HUES64 (cell line): Measurements from ENCODE around the gene IL2RA.

Experiments
- H3K27ac ChIP-seq: 2 replicates; pipeline ENCODE4 v1.7.0; 2013; ENCODE audit warnings: low read depth, low read length, inconsistent platforms
- H3K27me3 ChIP-seq: 2 replicates; pipeline ENCODE4 v1.6.1; 2013; ENCODE audit warnings: mild to moderate bottlenecking, low read length; ENCODE audit not compliant: insufficient read depth
- H3K36me3 ChIP-seq: 2 replicates; pipeline ENCODE4 v1.6.1; 2013; ENCODE audit warnings: mild to moderate bottlenecking, low read length; ENCODE audit not compliant: insufficient read depth
- H3K4me1 ChIP-seq: 2 replicates; pipeline ENCODE4 v1.6.1; 2013; ENCODE audit warnings: mild to moderate bottlenecking, low read length, moderate library complexity; ENCODE audit not compliant: insufficient read depth
- H3K4me3 ChIP-seq: 2 replicates; pipeline ENCODE4 v1.5.1; 2013; ENCODE audit warnings: mild to moderate bottlenecking, low read length, moderate library complexity
- H3K9ac ChIP-seq: 2 replicates; pipeline ENCODE4 v1.6.1; 2013; ENCODE audit warnings: mild to moderate bottlenecking, low read depth, low read length
- H3K9me3 ChIP-seq: 2 replicates; pipeline ENCODE4 v1.6.1; 2013; ENCODE audit warnings: low read depth, low read length; ENCODE audit not compliant: insufficient read depth
- WGBS: fragments of 150-250, 120-280 bp; methylation state at CpG from one replicate; pipeline ENCODE4 v1.1.7; 2013; ENCODE audit warnings: missing lambda C conversion rate; 5-methylcytosine and 5-hydroxymethylcytosine counted together

IL2RA gene

DNA sequence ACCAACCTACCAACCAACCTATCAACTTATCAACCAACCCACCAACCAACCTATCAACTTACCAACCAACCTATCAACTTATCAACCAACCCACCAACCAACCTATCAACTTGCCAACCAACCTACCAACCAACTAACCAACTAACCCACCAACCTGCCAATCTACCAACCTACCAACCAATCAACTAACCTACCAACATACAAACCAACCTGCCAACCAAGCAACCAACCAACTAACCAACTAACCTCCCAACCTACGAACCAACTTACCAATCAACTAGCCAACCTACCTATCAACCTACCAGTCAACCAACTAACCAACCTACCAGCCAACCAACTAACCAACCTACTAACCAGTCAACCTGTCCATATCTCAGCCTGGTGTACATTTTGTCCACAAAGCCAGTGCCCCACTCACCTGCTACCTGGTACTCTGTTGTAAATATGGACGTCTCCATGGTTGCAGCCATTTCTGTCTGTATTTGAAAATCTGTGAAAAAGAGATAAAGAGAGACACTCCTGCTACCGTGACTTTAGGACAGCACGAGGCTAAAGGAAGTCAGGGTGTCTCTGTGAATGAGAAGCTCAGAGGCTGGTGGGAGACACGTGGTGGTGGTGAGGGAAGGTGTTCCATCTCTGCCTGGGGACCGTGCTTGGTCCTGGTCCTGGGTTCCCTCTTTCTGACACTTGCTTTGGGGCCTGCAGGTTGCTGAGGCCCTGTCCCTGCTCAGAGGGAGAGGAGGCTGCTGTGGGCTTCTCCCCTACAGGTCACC lies 43.0 kb downstream of the IL2RA start:
- Histone ChIP-seq H3K4me3 (no peak overlapping the region), H3K27me3 (no peaks in the 10 kb centered on the region), H3K27ac (no peak overlapping the region), H3K9me3 (no peaks in the 10 kb centered on the region), H3K36me3 (no peaks in the 10 kb centered on the region), H3K9ac (no peak overlapping the region), H3K4me1 (no peaks in the 10 kb centered on the region)
- WGBS = 85% methylated on average over 6 of the region's 6 CpGs

GRCh38 chr10:6018422-6018821 lies 43.7 kb downstream of the IL2RA start:
- Histone ChIP-seq H3K4me1 (no peaks in the 10 kb centered on the region), H3K9ac (no peak overlapping the region), H3K27ac (no peak overlapping the region), H3K27me3 (no peaks in the 10 kb centered on the region), H3K9me3 (no peaks in the 10 kb centered on the region), H3K4me3 (no peak overlapping the region), H3K36me3 (no peaks in the 10 kb centered on the region)
- WGBS = 92% methylated on average over 5 of the region's 5 CpGs

- no peak overlapping the region for H3K4me3 ChIP-seq
- no peak overlapping the region for H3K9ac ChIP-seq
- no peaks in the 10 kb centered on the region for H3K9me3 ChIP-seq
- 90% methylated on average over 8 of the region's 8 CpGs for WGBS
- H3K27me3 ChIP-seq = no peaks in the 10 kb centered on the region
- no peak overlapping the region for H3K27ac ChIP-seq
- H3K4me1 ChIP-seq = no peaks in the 10 kb centered on the region
- no peaks in the 10 kb centered on the region for H3K36me3 ChIP-seq
Observed at GRCh38 chr10:6017781-6018354, 44.3 kb downstream of the IL2RA start.

DNA sequence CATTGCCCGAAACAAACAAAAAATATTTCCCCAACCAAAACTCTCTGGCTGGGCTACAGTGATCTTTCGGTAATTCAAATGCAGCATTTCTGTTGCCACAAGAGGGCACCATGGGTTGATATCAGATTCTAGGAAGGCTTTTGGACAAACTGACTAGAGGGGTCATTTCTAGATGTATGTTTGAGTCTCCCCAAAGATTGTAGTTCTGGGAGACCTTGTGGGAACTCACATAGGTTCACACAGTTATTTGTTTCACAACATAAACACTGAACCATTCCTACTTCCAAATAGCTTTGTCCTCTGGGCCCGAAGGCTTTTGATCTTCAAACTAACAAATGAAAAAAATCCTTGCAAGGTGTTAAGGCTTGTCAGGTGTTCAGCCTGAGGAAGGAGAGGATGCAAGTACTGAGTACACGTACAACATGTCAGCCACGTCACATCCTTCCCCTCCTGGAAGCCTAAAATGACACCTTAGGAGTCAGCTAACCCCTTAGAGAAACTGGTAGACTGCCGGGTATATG lies 47.9 kb downstream of the IL2RA start:
- H3K9me3 ChIP-seq = no peaks in the 10 kb centered on the region
- H3K4me3 ChIP-seq = no peak overlapping the region
- no peak overlapping the region for H3K27ac ChIP-seq
- H3K4me1 ChIP-seq = no peaks in the 10 kb centered on the region
- H3K9ac ChIP-seq = no peak overlapping the region
- H3K36me3 ChIP-seq = no peaks in the 10 kb centered on the region
- WGBS = 71% methylated on average over 6 of the region's 6 CpGs
- H3K27me3 ChIP-seq = no peaks in the 10 kb centered on the region

- Histone ChIP-seq H3K4me1 (no peaks in the 10 kb centered on the region), H3K9me3 (no peaks in the 10 kb centered on the region), H3K27ac (no peak overlapping the region), H3K27me3 (no peaks in the 10 kb centered on the region), H3K4me3 (no peak overlapping the region), H3K9ac (no peak overlapping the region), H3K36me3 (no peaks in the 10 kb centered on the region)
- 90% methylated on average over 17 of the region's 17 CpGs for WGBS
Observed at GRCh38 chr10:6013413-6014192, 48.6 kb downstream of the IL2RA start.

DNA sequence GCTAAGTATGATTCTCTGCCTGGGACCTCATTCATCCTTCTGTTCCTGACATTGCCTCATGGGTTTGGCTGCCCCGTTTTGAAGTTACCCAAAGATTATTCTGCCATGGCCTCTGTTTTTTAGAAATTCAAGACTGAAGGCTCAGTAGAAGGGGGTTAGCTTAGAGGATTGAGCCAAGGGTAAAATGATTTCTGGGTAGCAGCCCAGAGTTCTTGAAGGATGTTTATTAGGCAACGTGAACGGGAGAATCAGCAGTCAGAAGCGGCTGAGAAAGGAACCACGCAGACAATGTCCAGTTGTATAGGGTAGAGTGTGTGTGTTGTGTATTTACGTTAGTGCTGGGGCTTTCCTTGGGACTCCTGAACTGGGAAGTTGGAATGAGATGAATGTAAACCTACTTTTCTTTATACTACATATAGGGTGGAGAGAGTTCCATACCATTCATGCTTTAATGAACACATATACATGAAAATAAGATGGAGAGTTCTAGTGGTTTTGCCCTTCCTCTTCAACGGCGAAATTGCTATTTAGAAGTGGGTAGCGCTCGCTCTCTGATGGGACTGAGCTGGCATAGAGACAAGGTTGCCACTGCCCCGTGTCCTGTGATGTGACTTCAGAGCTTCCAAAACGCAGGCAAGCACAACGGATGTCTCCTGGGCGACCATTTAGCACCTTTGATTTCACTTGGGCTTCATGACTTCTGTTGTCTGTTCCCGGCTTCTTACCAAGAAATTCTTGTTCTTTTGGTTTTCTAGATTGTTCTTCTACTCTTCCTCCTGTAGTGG lies 49.9 kb downstream of the IL2RA start:
- Histone ChIP-seq H3K9ac (no peak overlapping the region), H3K36me3 (no peaks in the 10 kb centered on the region), H3K9me3 (peaks cover 5% of the 10 kb centered on the region; the same call in 1 of the 2 replicates), H3K27me3 (no peaks in the 10 kb centered on the region), H3K4me3 (no peak overlapping the region), H3K27ac (no peak overlapping the region), H3K4me1 (no peaks in the 10 kb centered on the region)
- 90% methylated on average over 15 of the region's 15 CpGs for WGBS

GRCh38 chr10:6011558-6011957 lies 50.6 kb downstream of the IL2RA start:
- Histone ChIP-seq H3K36me3 (no peaks in the 10 kb centered on the region), H3K27ac (no peak overlapping the region), H3K9me3 (peaks cover 11% of the 10 kb centered on the region; the same call in 1 of the 2 replicates), H3K9ac (no peak overlapping the region), H3K4me1 (no peaks in the 10 kb centered on the region), H3K4me3 (no peak overlapping the region), H3K27me3 (no peaks in the 10 kb centered on the region)
- 94% methylated on average over 7 of the region's 8 CpGs for WGBS

- Histone ChIP-seq H3K4me1 (no peaks in the 10 kb centered on the region), H3K4me3 (no peak overlapping the region), H3K36me3 (no peaks in the 10 kb centered on the region), H3K27me3 (no peaks in the 10 kb centered on the region), H3K27ac (no peak overlapping the region), H3K9me3 (peaks cover 11% of the 10 kb centered on the region; the same call in 1 of the 2 replicates), H3K9ac (no peak overlapping the region)
- WGBS = no CpG with 5 or more reads among the region's 3 CpGs
Observed at GRCh38 chr10:6010569-6010968, 51.6 kb downstream of the IL2RA start.

GRCh38 chr10:6009961-6010360 lies 52.2 kb downstream of the IL2RA start:
- no peak overlapping the region for H3K9ac ChIP-seq
- WGBS = 93% methylated on average over 4 of the region's 4 CpGs
- no peak overlapping the region for H3K27ac ChIP-seq
- no peaks in the 10 kb centered on the region for H3K36me3 ChIP-seq
- H3K27me3 ChIP-seq = no peaks in the 10 kb centered on the region
- no peak overlapping the region for H3K4me3 ChIP-seq
- H3K4me1 ChIP-seq = no peaks in the 10 kb centered on the region
- peaks cover 11% of the 10 kb centered on the region; the same call in 1 of the 2 replicates for H3K9me3 ChIP-seq

- no peak overlapping the region for H3K9ac ChIP-seq
- WGBS = 93% methylated on average over 2 of the region's 2 CpGs
- H3K27me3 ChIP-seq = no peaks in the 10 kb centered on the region
- H3K27ac ChIP-seq = no peak overlapping the region
- no peaks in the 10 kb centered on the region for H3K36me3 ChIP-seq
- no peaks in the 10 kb centered on the region for H3K4me1 ChIP-seq
- no peak overlapping the region for H3K4me3 ChIP-seq
- H3K9me3 ChIP-seq = peaks cover 11% of the 10 kb centered on the region; the same call in 1 of the 2 replicates
Observed at GRCh38 chr10:6009150-6009549, 53.0 kb downstream of the IL2RA start.
